Measurements from ENCODE around the gene ECT2L. TPM values are rescaled to one million over a fixed set of nuclear protein-coding genes. Genes with fewer than 3 reads are reported as not detected.

ECT2L gene
- total and polyA plus RNA-seq, 4 donors = under 0.01 to 0.32 TPM; not detected in 2

DNA sequence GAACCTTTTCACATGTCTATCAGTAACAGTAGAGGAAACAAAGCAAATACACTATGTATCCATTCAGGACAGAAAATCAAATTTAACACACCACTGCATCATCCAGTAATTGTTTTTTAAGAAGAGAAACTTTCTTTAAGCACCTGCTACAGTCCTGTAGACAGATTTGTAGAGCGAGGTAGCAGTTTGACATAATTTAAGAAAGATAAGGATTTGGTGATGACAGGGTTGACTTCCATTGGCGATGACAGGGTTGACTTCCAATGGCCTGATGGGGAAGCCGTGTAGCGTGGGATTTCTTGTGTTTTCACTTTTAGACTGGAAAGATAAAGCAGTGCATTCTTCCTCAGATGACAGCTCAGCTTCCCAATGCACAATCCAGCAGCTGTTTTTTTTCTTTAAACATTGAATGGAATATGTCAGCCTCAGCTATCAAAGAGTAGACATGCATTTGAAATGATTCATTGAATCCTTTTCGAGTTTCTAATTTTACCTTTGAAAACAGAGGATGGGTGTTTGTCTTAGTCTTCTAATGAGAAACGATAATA, 68.5 kb downstream of the ECT2L start:
- WGBS = 82% methylated on average over 6 of the region's 6 CpGs
- Histone ChIP-seq H3K9me3 (ENCODE audit: control insufficient read depth in 4 of 4, low read length in 3 of 4) (no peaks in the 10 kb centered on the region), H3K4me3 (ENCODE audit: low read depth in 1 of 3, low read length in 3 of 3) (no peak overlapping the region), H3K27me3 (ENCODE audit: control insufficient read depth in 4 of 4, insufficient read depth in 4 of 4, low read length in 3 of 4) (no peaks in the 10 kb centered on the region), H3K27ac (ENCODE audit: low read depth in 1 of 2, low read length in 2 of 2) (no peak overlapping the region), H3K9ac (ENCODE audit: low read depth in 1 of 2, low read length in 2 of 2) (no peak overlapping the region), H3K4me1 (ENCODE audit: control insufficient read depth in 4 of 4, insufficient read depth in 4 of 4, low read length in 3 of 4) (no peaks in the 10 kb centered on the region), H3K36me3 (ENCODE audit: control insufficient read depth in 4 of 4, insufficient read depth in 3 of 4, low read depth in 1 of 4, low read length in 3 of 4) (no peaks in the 10 kb centered on the region)
- no peak for DNase-seq (ENCODE audit: low spot score)
- TF ChIP-seq, protein P1, sequence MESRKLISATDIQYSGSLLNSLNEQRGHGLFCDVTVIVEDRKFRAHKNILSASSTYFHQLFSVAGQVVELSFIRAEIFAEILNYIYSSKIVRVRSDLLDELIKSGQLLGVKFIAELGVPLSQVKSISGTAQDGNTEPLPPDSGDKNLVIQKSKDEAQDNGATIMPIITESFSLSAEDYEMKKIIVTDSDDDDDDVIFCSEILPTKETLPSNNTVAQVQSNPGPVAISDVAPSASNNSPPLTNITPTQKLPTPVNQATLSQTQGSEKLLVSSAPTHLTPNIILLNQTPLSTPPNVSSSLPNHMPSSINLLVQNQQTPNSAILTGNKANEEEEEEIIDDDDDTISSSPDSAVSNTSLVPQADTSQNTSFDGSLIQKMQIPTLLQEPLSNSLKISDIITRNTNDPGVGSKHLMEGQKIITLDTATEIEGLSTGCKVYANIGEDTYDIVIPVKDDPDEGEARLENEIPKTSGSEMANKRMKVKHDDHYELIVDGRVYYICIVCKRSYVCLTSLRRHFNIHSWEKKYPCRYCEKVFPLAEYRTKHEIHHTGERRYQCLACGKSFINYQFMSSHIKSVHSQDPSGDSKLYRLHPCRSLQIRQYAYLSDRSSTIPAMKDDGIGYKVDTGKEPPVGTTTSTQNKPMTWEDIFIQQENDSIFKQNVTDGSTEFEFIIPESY (IDR thresholded peaks at IDR 0.05) = no peak
- TF ChIP-seq HNF4G (IDR thresholded peaks at IDR 0.05) = no peak
- TF ChIP-seq, protein P2, sequence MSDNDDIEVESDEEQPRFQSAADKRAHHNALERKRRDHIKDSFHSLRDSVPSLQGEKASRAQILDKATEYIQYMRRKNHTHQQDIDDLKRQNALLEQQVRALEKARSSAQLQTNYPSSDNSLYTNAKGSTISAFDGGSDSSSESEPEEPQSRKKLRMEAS (IDR thresholded peaks at IDR 0.05) = no peak
- no peak for TF ChIP-seq GABPA (IDR thresholded peaks at IDR 0.05 in 1 of 2, conservative IDR thresholded peaks at IDR 0.05 in 1 of 2)
- no peak for TF ChIP-seq NR2F2 (IDR thresholded peaks at IDR 0.05)
- TF ChIP-seq JUND (IDR thresholded peaks at IDR 0.05) = no peak
- TF ChIP-seq, protein P3, sequence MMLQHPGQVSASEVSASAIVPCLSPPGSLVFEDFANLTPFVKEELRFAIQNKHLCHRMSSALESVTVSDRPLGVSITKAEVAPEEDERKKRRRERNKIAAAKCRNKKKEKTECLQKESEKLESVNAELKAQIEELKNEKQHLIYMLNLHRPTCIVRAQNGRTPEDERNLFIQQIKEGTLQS (IDR thresholded peaks at IDR 0.05) = no peak
- no peak for TF ChIP-seq RXRA (IDR thresholded peaks at IDR 0.05)
- TF ChIP-seq, protein P4, sequence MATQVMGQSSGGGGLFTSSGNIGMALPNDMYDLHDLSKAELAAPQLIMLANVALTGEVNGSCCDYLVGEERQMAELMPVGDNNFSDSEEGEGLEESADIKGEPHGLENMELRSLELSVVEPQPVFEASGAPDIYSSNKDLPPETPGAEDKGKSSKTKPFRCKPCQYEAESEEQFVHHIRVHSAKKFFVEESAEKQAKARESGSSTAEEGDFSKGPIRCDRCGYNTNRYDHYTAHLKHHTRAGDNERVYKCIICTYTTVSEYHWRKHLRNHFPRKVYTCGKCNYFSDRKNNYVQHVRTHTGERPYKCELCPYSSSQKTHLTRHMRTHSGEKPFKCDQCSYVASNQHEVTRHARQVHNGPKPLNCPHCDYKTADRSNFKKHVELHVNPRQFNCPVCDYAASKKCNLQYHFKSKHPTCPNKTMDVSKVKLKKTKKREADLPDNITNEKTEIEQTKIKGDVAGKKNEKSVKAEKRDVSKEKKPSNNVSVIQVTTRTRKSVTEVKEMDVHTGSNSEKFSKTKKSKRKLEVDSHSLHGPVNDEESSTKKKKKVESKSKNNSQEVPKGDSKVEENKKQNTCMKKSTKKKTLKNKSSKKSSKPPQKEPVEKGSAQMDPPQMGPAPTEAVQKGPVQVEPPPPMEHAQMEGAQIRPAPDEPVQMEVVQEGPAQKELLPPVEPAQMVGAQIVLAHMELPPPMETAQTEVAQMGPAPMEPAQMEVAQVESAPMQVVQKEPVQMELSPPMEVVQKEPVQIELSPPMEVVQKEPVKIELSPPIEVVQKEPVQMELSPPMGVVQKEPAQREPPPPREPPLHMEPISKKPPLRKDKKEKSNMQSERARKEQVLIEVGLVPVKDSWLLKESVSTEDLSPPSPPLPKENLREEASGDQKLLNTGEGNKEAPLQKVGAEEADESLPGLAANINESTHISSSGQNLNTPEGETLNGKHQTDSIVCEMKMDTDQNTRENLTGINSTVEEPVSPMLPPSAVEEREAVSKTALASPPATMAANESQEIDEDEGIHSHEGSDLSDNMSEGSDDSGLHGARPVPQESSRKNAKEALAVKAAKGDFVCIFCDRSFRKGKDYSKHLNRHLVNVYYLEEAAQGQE (IDR thresholded peaks at IDR 0.05) = no peak
- no peak for TF ChIP-seq YY1 (IDR thresholded peaks at IDR 0.05)
- TF ChIP-seq TAF1 (conservative IDR thresholded peaks at IDR 0.05) = no peak
- TF ChIP-seq EGR1 (IDR thresholded peaks at IDR 0.05; ENCODE audit: low read depth in 2 of 2) = no peak
- no peak for TF ChIP-seq FOXA2 (IDR thresholded peaks at IDR 0.05)
- no peak for TF ChIP-seq HNF4A (conservative IDR thresholded peaks at IDR 0.05)
- no peak for TF ChIP-seq FOXA1 (IDR thresholded peaks at IDR 0.05)
- TF ChIP-seq RAD21 (IDR thresholded peaks at IDR 0.05) = no peak
- TF ChIP-seq, protein P5, sequence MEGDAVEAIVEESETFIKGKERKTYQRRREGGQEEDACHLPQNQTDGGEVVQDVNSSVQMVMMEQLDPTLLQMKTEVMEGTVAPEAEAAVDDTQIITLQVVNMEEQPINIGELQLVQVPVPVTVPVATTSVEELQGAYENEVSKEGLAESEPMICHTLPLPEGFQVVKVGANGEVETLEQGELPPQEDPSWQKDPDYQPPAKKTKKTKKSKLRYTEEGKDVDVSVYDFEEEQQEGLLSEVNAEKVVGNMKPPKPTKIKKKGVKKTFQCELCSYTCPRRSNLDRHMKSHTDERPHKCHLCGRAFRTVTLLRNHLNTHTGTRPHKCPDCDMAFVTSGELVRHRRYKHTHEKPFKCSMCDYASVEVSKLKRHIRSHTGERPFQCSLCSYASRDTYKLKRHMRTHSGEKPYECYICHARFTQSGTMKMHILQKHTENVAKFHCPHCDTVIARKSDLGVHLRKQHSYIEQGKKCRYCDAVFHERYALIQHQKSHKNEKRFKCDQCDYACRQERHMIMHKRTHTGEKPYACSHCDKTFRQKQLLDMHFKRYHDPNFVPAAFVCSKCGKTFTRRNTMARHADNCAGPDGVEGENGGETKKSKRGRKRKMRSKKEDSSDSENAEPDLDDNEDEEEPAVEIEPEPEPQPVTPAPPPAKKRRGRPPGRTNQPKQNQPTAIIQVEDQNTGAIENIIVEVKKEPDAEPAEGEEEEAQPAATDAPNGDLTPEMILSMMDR (IDR thresholded peaks at IDR 0.05; ENCODE audit: low read depth, low read length, missing input control) = no peak
- TF ChIP-seq SP1 (IDR thresholded peaks at IDR 0.05) = no peak
